Glutamatergic neuron (in vitro differentiated cells): ENCODE data around the gene GSTA1. TPM values are rescaled to one million over a fixed set of nuclear protein-coding genes. Genes with fewer than 3 reads are reported as not detected.
"Not testable (repeated sequence)": the region's sequence is repeated elsewhere in the genome, so short reads cannot be mapped to it uniquely, and the experiment has no call there.

Experiments used
- DNase-seq: peaks from one replicate; pipeline ENCODE4 v3.0.0; 2022
- H3K27ac Mint-ChIP-seq: one replicate; pipeline ENCODE4 v1.8.0; 2020; ENCODE audit warnings: mild to moderate bottlenecking, mixed read lengths, inconsistent platforms; ENCODE audit not compliant: unreplicated experiment
- H3K27me3 Mint-ChIP-seq: one replicate; pipeline ENCODE4 v1.8.0; 2020; ENCODE audit warnings: mild to moderate bottlenecking, moderate library complexity, mixed read lengths, inconsistent platforms; ENCODE audit not compliant: unreplicated experiment
- H3K36me3 Mint-ChIP-seq: one replicate; pipeline ENCODE4 v1.8.0; 2020; ENCODE audit warnings: mild to moderate bottlenecking, mixed read lengths, inconsistent platforms; ENCODE audit not compliant: unreplicated experiment
- H3K4me1 Mint-ChIP-seq: one replicate; pipeline ENCODE4 v1.8.0; 2020; ENCODE audit warnings: mild to moderate bottlenecking, low read depth, mixed read lengths, inconsistent platforms; ENCODE audit not compliant: unreplicated experiment
- H3K4me3 Mint-ChIP-seq: one replicate; pipeline ENCODE4 v1.8.0; 2020; ENCODE audit warnings: mild to moderate bottlenecking, mixed read lengths, inconsistent platforms; ENCODE audit not compliant: unreplicated experiment
- H3K9me3 Mint-ChIP-seq: one replicate; pipeline ENCODE4 v1.8.0; 2020; ENCODE audit warnings: mild to moderate bottlenecking, moderate library complexity, mixed read lengths, inconsistent platforms; ENCODE audit not compliant: unreplicated experiment
- CTCF ChIP-seq: fragments of 200-600 bp; sonication (generic); IDR thresholded peaks from one replicate; pipeline ENCODE4 v1.5.0; 2021; ENCODE audit not compliant: partially characterized antibody, unreplicated experiment
- total RNA-seq: library from RNA; stranded (reverse); fragmentation: NEBNext Ultra II Directional; extraction: Animal tissue kit (Norgen Biotek cat#: 25700); gene quantifications from one replicate; pipeline ENCODE4 v1.2.1, GENCODE V29; 2021; ENCODE audit not compliant: unreplicated experiment

The GSTA1 gene
- total RNA-seq, 1 donor from 2014 or later, result not detected

GRCh38 chr6:52815167-52816092 is 11.8 kb upstream of the GSTA1 start:
- Mint-ChIP-seq H3K27ac (no peak overlapping the region), H3K4me3 (no peak overlapping the region), H3K9me3 (peaks cover 2% of the 10 kb centered on the region), H3K4me1 (no peaks in the 10 kb centered on the region), H3K36me3 (no peaks in the 10 kb centered on the region), H3K27me3 (no peaks in the 10 kb centered on the region)
- peak; percentile 75 for TF ChIP-seq CTCF
- peak; percentile 43 for DNase-seq

GRCh38 chr6:52814545-52814944 is 10.9 kb upstream of the GSTA1 start:
- H3K27me3 Mint-ChIP-seq, DNase-seq, H3K4me3 Mint-ChIP-seq, H3K4me1 Mint-ChIP-seq, H3K9me3 Mint-ChIP-seq, H3K27ac Mint-ChIP-seq, H3K36me3 Mint-ChIP-seq: not testable (repeated sequence)

GRCh38 chr6:52809777-52810176 is 6.2 kb upstream of the GSTA1 start:
- not testable (repeated sequence) for H3K4me3 Mint-ChIP-seq, DNase-seq, H3K36me3 Mint-ChIP-seq, H3K9me3 Mint-ChIP-seq, H3K27me3 Mint-ChIP-seq, H3K4me1 Mint-ChIP-seq, H3K27ac Mint-ChIP-seq

GRCh38 chr6:52808660-52809059 is 5.0 kb upstream of the GSTA1 start:
- no peaks in the 10 kb centered on the region for H3K4me1 Mint-ChIP-seq
- no peak for TF ChIP-seq CTCF
- no peak overlapping the region for H3K27ac Mint-ChIP-seq
- DNase-seq, result no peak
- no peaks in the 10 kb centered on the region for H3K36me3 Mint-ChIP-seq
- no peak overlapping the region for H3K4me3 Mint-ChIP-seq
- H3K9me3 Mint-ChIP-seq, result no peaks in the 10 kb centered on the region
- peaks cover 1% of the 10 kb centered on the region for H3K27me3 Mint-ChIP-seq

GRCh38 chr6:52802806-52803205 is 810 bp downstream of the GSTA1 start:
- DNase-seq, result no peak
- peaks cover 1% of the 10 kb centered on the region for H3K27me3 Mint-ChIP-seq
- no peaks in the 10 kb centered on the region for H3K9me3 Mint-ChIP-seq
- H3K4me3 Mint-ChIP-seq, result no peak overlapping the region
- H3K36me3 Mint-ChIP-seq, result no peaks in the 10 kb centered on the region
- no peaks in the 10 kb centered on the region for H3K4me1 Mint-ChIP-seq
- no peak overlapping the region for H3K27ac Mint-ChIP-seq
- no peak for TF ChIP-seq CTCF

GRCh38 chr6:52801188-52801841 is 2.3 kb downstream of the GSTA1 start:
- Mint-ChIP-seq H3K27ac (no peak overlapping the region), H3K4me3 (no peak overlapping the region), H3K27me3 (peaks cover 1% of the 10 kb centered on the region), H3K4me1 (no peaks in the 10 kb centered on the region), H3K36me3 (no peaks in the 10 kb centered on the region), H3K9me3 (no peaks in the 10 kb centered on the region)
- DNase-seq, result no peak
- no peak for TF ChIP-seq CTCF

- DNase-seq, H3K27me3 Mint-ChIP-seq, H3K4me3 Mint-ChIP-seq, H3K36me3 Mint-ChIP-seq, H3K27ac Mint-ChIP-seq, H3K4me1 Mint-ChIP-seq, H3K9me3 Mint-ChIP-seq: not testable (repeated sequence)
Observed at GRCh38 chr6:52799272-52799671, 4.3 kb downstream of the GSTA1 start.

- DNase-seq, H3K27me3 Mint-ChIP-seq, H3K36me3 Mint-ChIP-seq, H3K4me3 Mint-ChIP-seq, H3K9me3 Mint-ChIP-seq, H3K27ac Mint-ChIP-seq, H3K4me1 Mint-ChIP-seq: not testable (repeated sequence)
Observed at GRCh38 chr6:52794366-52794765, 9.2 kb downstream of the GSTA1 start.
